A549 (cell line): Measurements from ENCODE around the gene MOK. TPM values are rescaled to one million over a fixed set of nuclear protein-coding genes. Genes with fewer than 3 reads are reported as not detected.
A peak's percentile ranks its signal among the peaks of the same experiment; 100 is the strongest.

Source experiments
- ATAC-seq, 2 experiments: fragments of 200-7000 bp in 1 of 2; fragments of >200 bp in 1 of 2; cut with Nextera tagmentation in 1 of 2; cut with Tn5 transposase in 1 of 2; 3 replicates each; pipeline versions ENCODE4 v1.8.0 to v1.9.1; 2018 to 2020; ENCODE audit warnings: mild to moderate bottlenecking in 1 of 2, moderate library complexity in 1 of 2
- CTCF ChIA-PET: fragments of 300-600 bp; sonication (Branson Sonifier 250); formaldehyde crosslinking; extraction: SDS; loops from one replicate; lab custom pipeline; 2021; ENCODE audit warnings: antibody characterized with exemption, inconsistent platforms; lab: Yijun Ruan, JAX
- POLR2A ChIA-PET: fragments of 350-600 bp; formaldehyde crosslinking; extraction: SDS; loops from one replicate; lab custom pipeline; 2021; ENCODE audit warnings: antibody characterized with exemption, inconsistent platforms; lab: Yijun Ruan, JAX
- DNase-seq, 2 experiments: peaks; one replicate each; pipeline versions ENCODE4 v3.0.0 to v3.0.0-alpha.2; 2011 to 2016; ENCODE audit warnings: low read depth in 1 of 2, low spot score in 1 of 2
- FAIRE-seq: peaks from 2 replicates; lab custom pipeline; 2011; peaks lifted over from hg19 to GRCh38; lab: Jason Lieb, UNC
- H3K27ac ChIP-seq, 2 experiments: fragments of >200 bp; sonication (Bioruptor Twin); formaldehyde crosslinking; 3 replicates each; pipeline ENCODE4 v1.5.1; 2016 to 2017
- H3K4me1 ChIP-seq: fragments of >200 bp; sonication (Bioruptor Twin); formaldehyde crosslinking; 3 replicates; pipeline ENCODE4 v1.6.1; 2016
- H3K4me2 ChIP-seq: fragments of >200 bp; sonication (Bioruptor Twin); formaldehyde crosslinking; 3 replicates; pipeline ENCODE4 v1.6.1; 2016
- H3K4me3 ChIP-seq: fragments of >200 bp; sonication (Bioruptor Twin); formaldehyde crosslinking; 3 replicates; pipeline ENCODE4 v1.5.1; 2016
- H3K9me3 ChIP-seq: fragments of >200 bp; sonication (Bioruptor Twin); formaldehyde crosslinking; 3 replicates; pipeline ENCODE4 v1.6.1; 2016
- BHLHE40 ChIP-seq: IDR thresholded peaks from 2 replicates; pipeline ENCODE4 v1.6.1; 2012; ENCODE audit warnings: low read depth, low read length, inconsistent platforms
- CEBPB ChIP-seq, 2 experiments: fragments of >200 bp in 1 of 2; sonication (Bioruptor Twin) in 1 of 2; formaldehyde crosslinking in 1 of 2; IDR thresholded peaks; 2 replicates each; pipeline ENCODE4 v1.6.1; 2012 to 2016
- FOSL2 ChIP-seq, 2 experiments: fragments of 450-650 bp in 1 of 2; fragments of >200 bp in 1 of 2; sonication (Bioruptor Twin) in 1 of 2; formaldehyde crosslinking; IDR thresholded peaks; 2 replicates each; pipeline versions ENCODE4 v1.5.0 to v1.6.1; 2016 to 2020; ENCODE audit warnings: mild to moderate bottlenecking in 1 of 2, moderate library complexity in 1 of 2
- GATA3 ChIP-seq: IDR thresholded peaks from 2 replicates; pipeline ENCODE4 v1.6.1; 2012; ENCODE audit warnings: borderline replicate concordance
- HEYL ChIP-seq: fragments of 250-450 bp; sonication (Bioruptor Pico); IDR thresholded peaks from 2 replicates; pipeline ENCODE4 v1.8.0; 2021; ENCODE audit warnings: mild to moderate bottlenecking, moderate library complexity
- HOXA7 ChIP-seq: fragments of 250-450 bp; sonication (Bioruptor Pico); IDR thresholded peaks from 2 replicates; pipeline ENCODE4 v1.5.0; 2020; ENCODE audit warnings: mild to moderate bottlenecking, moderate library complexity
- JUN ChIP-seq, 2 experiments: fragments of >200 bp; sonication (Bioruptor Twin); formaldehyde crosslinking; IDR thresholded peaks; 2 replicates in 1 of 2; 3 replicates in 1 of 2; pipeline ENCODE4 v1.6.1; 2016 to 2017
- JUNB ChIP-seq: fragments of >200 bp; sonication (Bioruptor Twin); formaldehyde crosslinking; IDR thresholded peaks from 2 replicates; pipeline ENCODE4 v1.6.1; 2016
- KDM1A ChIP-seq: fragments of 200-600 bp; sonication (generic); IDR thresholded peaks from 2 replicates; pipeline ENCODE4 v1.6.1; 2016; ENCODE audit warnings: low read depth, mild to moderate bottlenecking
- KDM5A ChIP-seq: fragments of 200-600 bp; sonication (generic); IDR thresholded peaks from 2 replicates; pipeline ENCODE4 v1.6.1; 2016; ENCODE audit warnings: antibody characterized with exemption, mild to moderate bottlenecking
- NFE2L2 ChIP-seq: fragments of 150-350 bp; conservative IDR thresholded peaks from 2 replicates; pipeline ENCODE4 v1.6.1; 2014; ENCODE audit warnings: low read length
- PHF8 ChIP-seq: fragments of 200-600 bp; sonication (generic); IDR thresholded peaks from 2 replicates; pipeline ENCODE4 v1.6.1; 2016; ENCODE audit warnings: low read depth, mild to moderate bottlenecking, antibody characterized with exemption, moderate library complexity, borderline replicate concordance
- POLR2A ChIP-seq: IDR thresholded peaks from 2 replicates; pipeline ENCODE4 v1.6.1; 2012; ENCODE audit warnings: mild to moderate bottlenecking, low read length
- POLR2AphosphoS2 ChIP-seq: conservative IDR thresholded peaks from 2 replicates; pipeline ENCODE4 v1.6.1; 2012; ENCODE audit warnings: low read length, improper control_type of control experiment, inconsistent platforms
- RARB ChIP-seq: fragments of 250-450 bp; sonication (Bioruptor Pico); IDR thresholded peaks from 2 replicates; pipeline ENCODE4 v1.8.0; 2021; ENCODE audit warnings: mild to moderate bottlenecking, moderate library complexity
- SREBF2 ChIP-seq: fragments of 450-650 bp; IDR thresholded peaks from 2 replicates; pipeline ENCODE4 v1.6.1; 2014; ENCODE audit warnings: mild to moderate bottlenecking, moderate library complexity
- ZC3H11A ChIP-seq: fragments of 450-650 bp; IDR thresholded peaks from 2 replicates; pipeline ENCODE4 v1.6.1; 2014; ENCODE audit warnings: antibody characterized with exemption, mild to moderate bottlenecking
- ZNF302 ChIP-seq: fragments of 250-450 bp; sonication (Bioruptor Pico); IDR thresholded peaks from 2 replicates; pipeline ENCODE4 v1.9.0; 2021; ENCODE audit warnings: inconsistent platforms, mild to moderate bottlenecking, moderate library complexity
- WGBS: methylation state at CpG from one replicate; pipeline ENCODE4 v1.1.6; 2017; ENCODE audit errors: missing lambda C conversion rate; 5-methylcytosine and 5-hydroxymethylcytosine counted together
- polyA plus RNA-seq, 4 experiments: library from polyadenylated mRNA; depleted of rRNA in 3 of 4; stranded (reverse); fragments of >200 nt; fragmentation: RNase III in 1 of 4; extraction: RNeasy Plus Mini Kit Qiagen cat#74134 plus additional on column Dnase treatment in 1 of 4; gene quantifications; 2 replicates in 3 of 4; 3 replicates in 1 of 4; pipeline ENCODE4 v1.2.3, GENCODE V29; 2011 to 2017
- TF ChIP-seq, protein P1 (sequence below): fragments of 250-450 bp; sonication (Bioruptor Pico); IDR thresholded peaks from 2 replicates; pipeline ENCODE4 v1.5.0; 2020; ENCODE audit warnings: low read depth, mild to moderate bottlenecking, moderate library complexity
- TF ChIP-seq, protein P2 (sequence below): fragments of >200 bp; sonication (Bioruptor Twin); formaldehyde crosslinking; IDR thresholded peaks from 2 replicates; pipeline ENCODE4 v1.6.1; 2016
- TF ChIP-seq, protein P3 (sequence below): fragments of >200 bp; sonication (Bioruptor Twin); formaldehyde crosslinking; IDR thresholded peaks from 3 replicates; pipeline ENCODE4 v1.6.1; 2016
- TF ChIP-seq, protein P4 (sequence below): fragments of 200-600 bp; sonication (generic); IDR thresholded peaks from 2 replicates; pipeline ENCODE4 v1.6.1; 2016; ENCODE audit warnings: antibody characterized with exemption, mild to moderate bottlenecking, moderate library complexity
- TF ChIP-seq, protein P5 (sequence below): IDR thresholded peaks from 2 replicates; pipeline ENCODE4 v1.6.1; 2012
- TF ChIP-seq, protein P6 (sequence below): fragments of 250-450 bp; sonication (Bioruptor Pico); IDR thresholded peaks from 2 replicates; pipeline ENCODE4 v1.5.0; 2021; ENCODE audit warnings: mild to moderate bottlenecking, moderate library complexity, borderline replicate concordance
- TF ChIP-seq, protein P7 (sequence below): IDR thresholded peaks from 2 replicates; pipeline ENCODE4 v1.6.1; 2012

Gene MOK
- polyA plus RNA-seq, 2 of the 4 experiments (the other 2 are of a cell fraction) = 12.6 to 18.5 TPM

DNA sequence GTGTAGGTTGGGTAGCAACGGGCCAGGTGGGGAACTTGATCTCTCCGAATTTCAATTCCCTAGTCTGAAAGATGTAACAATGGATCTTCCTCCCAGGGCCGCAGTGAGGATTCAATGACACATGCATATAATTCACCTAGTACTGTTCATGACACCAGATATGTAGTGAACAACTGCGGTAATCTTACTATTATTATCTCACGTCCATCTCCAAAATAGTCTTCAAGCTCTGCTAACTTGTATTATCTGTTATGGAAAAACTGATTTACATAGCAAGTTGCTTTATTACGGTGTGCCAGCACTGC is 26.4 kb downstream of the MOK start:
- DNase-seq (no peak), ATAC-seq (no peak), FAIRE-seq (no peak)
- WGBS = 96% methylated on average over 6 of the region's 6 CpGs
- Histone ChIP-seq H3K4me2 (peak overlapping the region; percentile 73; the same call in 2 of the 3 replicates), H3K9me3 (peaks cover 14% of the 10 kb centered on the region; the same call in 1 of the 3 replicates), H3K4me1 (peaks cover 53% of the 10 kb centered on the region), H3K27ac (peak overlapping the region; percentile 87 to 92), H3K4me3 (no peak overlapping the region)
- ChIA-PET CTCF (interaction anchor here (0.9 to 1.8 kb wide), 4 partner anchors 16 to 38 kb away, joined by 3 to 7 read pairs (median 4); no protein-coding TSS in a partner anchor), POLR2A (no interaction called here)
- TF ChIP-seq, protein P1, sequence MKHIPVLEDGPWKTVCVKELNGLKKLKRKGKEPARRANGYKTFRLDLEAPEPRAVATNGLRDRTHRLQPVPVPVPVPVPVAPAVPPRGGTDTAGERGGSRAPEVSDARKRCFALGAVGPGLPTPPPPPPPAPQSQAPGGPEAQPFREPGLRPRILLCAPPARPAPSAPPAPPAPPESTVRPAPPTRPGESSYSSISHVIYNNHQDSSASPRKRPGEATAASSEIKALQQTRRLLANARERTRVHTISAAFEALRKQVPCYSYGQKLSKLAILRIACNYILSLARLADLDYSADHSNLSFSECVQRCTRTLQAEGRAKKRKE = no peak
- TF ChIP-seq POLR2AphosphoS2 (no peak), KDM5A (no peak), CEBPB (IDR thresholded peaks at IDR 0.05) (no peak), JUN (IDR thresholded peaks at IDR 0.05) (no peak), BHLHE40 (no peak), SREBF2 (no peak), KDM1A (no peak), PHF8 (no peak), ZC3H11A (no peak), RARB (CRISPR knock-in tag) (no peak), FOSL2 (IDR thresholded peaks at IDR 0.05) (no peak), FOSL2 (CRISPR knock-in tag; IDR thresholded peaks at IDR 0.05) (no peak), ZNF302 (CRISPR knock-in tag) (no peak)
- TF ChIP-seq, protein P2, sequence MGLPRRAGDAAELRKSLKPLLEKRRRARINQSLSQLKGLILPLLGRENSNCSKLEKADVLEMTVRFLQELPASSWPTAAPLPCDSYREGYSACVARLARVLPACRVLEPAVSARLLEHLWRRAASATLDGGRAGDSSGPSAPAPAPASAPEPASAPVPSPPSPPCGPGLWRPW = no peak
- TF ChIP-seq, protein P3, sequence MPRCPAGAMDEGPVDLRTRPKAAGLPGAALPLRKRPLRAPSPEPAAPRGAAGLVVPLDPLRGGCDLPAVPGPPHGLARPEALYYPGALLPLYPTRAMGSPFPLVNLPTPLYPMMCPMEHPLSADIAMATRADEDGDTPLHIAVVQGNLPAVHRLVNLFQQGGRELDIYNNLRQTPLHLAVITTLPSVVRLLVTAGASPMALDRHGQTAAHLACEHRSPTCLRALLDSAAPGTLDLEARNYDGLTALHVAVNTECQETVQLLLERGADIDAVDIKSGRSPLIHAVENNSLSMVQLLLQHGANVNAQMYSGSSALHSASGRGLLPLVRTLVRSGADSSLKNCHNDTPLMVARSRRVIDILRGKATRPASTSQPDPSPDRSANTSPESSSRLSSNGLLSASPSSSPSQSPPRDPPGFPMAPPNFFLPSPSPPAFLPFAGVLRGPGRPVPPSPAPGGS = no peak
- TF ChIP-seq, protein P4, sequence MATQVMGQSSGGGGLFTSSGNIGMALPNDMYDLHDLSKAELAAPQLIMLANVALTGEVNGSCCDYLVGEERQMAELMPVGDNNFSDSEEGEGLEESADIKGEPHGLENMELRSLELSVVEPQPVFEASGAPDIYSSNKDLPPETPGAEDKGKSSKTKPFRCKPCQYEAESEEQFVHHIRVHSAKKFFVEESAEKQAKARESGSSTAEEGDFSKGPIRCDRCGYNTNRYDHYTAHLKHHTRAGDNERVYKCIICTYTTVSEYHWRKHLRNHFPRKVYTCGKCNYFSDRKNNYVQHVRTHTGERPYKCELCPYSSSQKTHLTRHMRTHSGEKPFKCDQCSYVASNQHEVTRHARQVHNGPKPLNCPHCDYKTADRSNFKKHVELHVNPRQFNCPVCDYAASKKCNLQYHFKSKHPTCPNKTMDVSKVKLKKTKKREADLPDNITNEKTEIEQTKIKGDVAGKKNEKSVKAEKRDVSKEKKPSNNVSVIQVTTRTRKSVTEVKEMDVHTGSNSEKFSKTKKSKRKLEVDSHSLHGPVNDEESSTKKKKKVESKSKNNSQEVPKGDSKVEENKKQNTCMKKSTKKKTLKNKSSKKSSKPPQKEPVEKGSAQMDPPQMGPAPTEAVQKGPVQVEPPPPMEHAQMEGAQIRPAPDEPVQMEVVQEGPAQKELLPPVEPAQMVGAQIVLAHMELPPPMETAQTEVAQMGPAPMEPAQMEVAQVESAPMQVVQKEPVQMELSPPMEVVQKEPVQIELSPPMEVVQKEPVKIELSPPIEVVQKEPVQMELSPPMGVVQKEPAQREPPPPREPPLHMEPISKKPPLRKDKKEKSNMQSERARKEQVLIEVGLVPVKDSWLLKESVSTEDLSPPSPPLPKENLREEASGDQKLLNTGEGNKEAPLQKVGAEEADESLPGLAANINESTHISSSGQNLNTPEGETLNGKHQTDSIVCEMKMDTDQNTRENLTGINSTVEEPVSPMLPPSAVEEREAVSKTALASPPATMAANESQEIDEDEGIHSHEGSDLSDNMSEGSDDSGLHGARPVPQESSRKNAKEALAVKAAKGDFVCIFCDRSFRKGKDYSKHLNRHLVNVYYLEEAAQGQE = no peak
- TF ChIP-seq, protein P5, sequence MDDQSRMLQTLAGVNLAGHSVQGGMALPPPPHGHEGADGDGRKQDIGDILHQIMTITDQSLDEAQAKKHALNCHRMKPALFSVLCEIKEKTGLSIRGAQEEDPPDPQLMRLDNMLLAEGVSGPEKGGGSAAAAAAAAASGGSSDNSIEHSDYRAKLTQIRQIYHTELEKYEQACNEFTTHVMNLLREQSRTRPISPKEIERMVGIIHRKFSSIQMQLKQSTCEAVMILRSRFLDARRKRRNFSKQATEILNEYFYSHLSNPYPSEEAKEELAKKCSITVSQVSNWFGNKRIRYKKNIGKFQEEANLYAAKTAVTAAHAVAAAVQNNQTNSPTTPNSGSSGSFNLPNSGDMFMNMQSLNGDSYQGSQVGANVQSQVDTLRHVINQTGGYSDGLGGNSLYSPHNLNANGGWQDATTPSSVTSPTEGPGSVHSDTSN = no peak

DNA sequence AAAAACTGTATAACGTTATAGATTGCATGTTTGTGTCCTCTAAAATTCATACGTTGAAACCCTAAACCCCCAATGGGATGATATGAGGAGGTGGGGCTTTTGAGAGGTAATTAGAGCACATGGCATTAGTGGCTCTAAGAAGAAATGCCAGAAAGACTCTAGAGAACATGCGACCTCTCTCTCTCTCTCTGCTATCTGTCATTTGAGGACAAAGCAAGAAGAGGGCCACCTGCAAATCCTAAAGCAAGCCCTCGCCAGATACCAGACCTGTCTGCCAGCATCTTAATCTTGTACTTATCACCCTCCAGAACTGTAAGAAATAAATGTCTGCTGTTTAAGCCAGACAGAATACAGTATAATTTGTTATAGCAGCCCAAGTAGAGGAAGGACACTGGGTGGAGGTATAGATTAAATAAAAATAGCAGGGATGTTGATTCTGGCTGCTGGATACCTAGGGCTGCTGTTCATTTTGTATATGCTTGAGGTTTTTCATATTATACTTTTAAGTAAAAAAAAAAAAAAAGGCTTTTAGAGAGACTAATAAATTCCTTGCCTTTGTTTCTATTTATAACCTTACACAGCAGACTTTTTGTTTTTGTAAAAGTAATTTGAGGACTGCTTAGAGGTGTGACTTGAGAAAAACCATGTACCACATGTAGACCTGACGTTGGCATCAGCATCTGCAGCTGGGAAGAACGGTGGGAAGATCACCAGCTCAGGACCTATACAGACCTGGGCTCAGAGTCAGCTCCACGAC is 26.9 kb downstream of the MOK start:
- FAIRE-seq (no peak), ATAC-seq (no peak), DNase-seq (no peak)
- CTCF ChIA-PET = interaction anchor here (0.9 to 1.8 kb wide), 5 partner anchors 10 to 39 kb away, joined by 3 to 7 read pairs (median 4); no protein-coding TSS in a partner anchor
- Histone ChIP-seq H3K4me1 (peaks cover 48% of the 10 kb centered on the region), H3K4me2 (no peak overlapping the region), H3K9me3 (peaks cover 14% of the 10 kb centered on the region; the same call in 1 of the 3 replicates), H3K4me3 (no peak overlapping the region), H3K27ac (peak overlapping the region; percentile 87 to 92)
- 87% methylated on average over 7 of the region's 7 CpGs for WGBS
- POLR2A ChIA-PET = no interaction called here
- TF ChIP-seq NFE2L2 (no peak), HEYL (CRISPR knock-in tag) (no peak), JUN (IDR thresholded peaks at IDR 0.05) (no peak), GATA3 (no peak), JUNB (no peak), HOXA7 (CRISPR knock-in tag) (no peak), POLR2A (no peak)
- TF ChIP-seq, protein P6, sequence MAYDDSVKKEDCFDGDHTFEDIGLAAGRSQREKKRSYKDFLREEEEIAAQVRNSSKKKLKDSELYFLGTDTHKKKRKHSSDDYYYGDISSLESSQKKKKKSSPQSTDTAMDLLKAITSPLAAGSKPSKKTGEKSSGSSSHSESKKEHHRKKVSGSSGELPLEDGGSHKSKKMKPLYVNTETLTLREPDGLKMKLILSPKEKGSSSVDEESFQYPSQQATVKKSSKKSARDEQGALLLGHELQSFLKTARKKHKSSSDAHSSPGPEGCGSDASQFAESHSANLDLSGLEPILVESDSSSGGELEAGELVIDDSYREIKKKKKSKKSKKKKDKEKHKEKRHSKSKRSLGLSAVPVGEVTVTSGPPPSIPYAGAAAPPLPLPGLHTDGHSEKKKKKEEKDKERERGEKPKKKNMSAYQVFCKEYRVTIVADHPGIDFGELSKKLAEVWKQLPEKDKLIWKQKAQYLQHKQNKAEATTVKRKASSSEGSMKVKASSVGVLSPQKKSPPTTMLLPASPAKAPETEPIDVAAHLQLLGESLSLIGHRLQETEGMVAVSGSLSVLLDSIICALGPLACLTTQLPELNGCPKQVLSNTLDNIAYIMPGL = no peak
- TF ChIP-seq, protein P3 = no peak
- TF ChIP-seq, protein P7, sequence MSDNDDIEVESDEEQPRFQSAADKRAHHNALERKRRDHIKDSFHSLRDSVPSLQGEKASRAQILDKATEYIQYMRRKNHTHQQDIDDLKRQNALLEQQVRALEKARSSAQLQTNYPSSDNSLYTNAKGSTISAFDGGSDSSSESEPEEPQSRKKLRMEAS = no peak
